SK-N-SH treated with all-trans-retinoic acid at 6 μM for 48 hours (cell line): ENCODE measurements around the gene MUC5B.

Experiments
- ATAC-seq: fragments of 200-7000 bp; cut with Tn5 transposase; 3 replicates; pipeline ENCODE4 v1.9.1; 2020; ENCODE audit warnings: mild to moderate bottlenecking, moderate library complexity
- ARNTL ChIP-seq: fragments of 450-650 bp; formaldehyde crosslinking; IDR thresholded peaks from 2 replicates; pipeline ENCODE4 v1.5.0; 2020; ENCODE audit warnings: low read depth, mild to moderate bottlenecking, moderate library complexity, borderline replicate concordance
- BACH2 ChIP-seq: fragments of 250-450 bp; sonication (Bioruptor Pico); IDR thresholded peaks from 2 replicates; pipeline ENCODE4 v1.9.0; 2021; ENCODE audit warnings: mild to moderate bottlenecking, borderline replicate concordance
- CREB5 ChIP-seq: fragments of 250-450 bp; sonication (Bioruptor Pico); IDR thresholded peaks from 2 replicates; pipeline ENCODE4 v1.5.1; 2020; ENCODE audit warnings: low read depth, mild to moderate bottlenecking, moderate library complexity
- CSDC2 ChIP-seq: fragments of 250-450 bp; sonication (Bioruptor Pico); IDR thresholded peaks from 2 replicates; pipeline ENCODE4 v1.5.0; 2020; ENCODE audit warnings: mild to moderate bottlenecking, moderate library complexity
- CSRNP3 ChIP-seq: fragments of 250-450 bp; sonication (Bioruptor Pico); IDR thresholded peaks from 2 replicates; pipeline ENCODE4 v1.5.1; 2021; ENCODE audit warnings: mild to moderate bottlenecking, moderate library complexity
- ESRRG ChIP-seq: fragments of 250-450 bp; sonication (Bioruptor Pico); IDR thresholded peaks from 2 replicates; pipeline ENCODE4 v1.6.1; 2021; ENCODE audit warnings: mild to moderate bottlenecking
- GLIS3 ChIP-seq: fragments of 250-450 bp; sonication (Bioruptor Pico); IDR thresholded peaks from 2 replicates; pipeline ENCODE4 v1.5.0; 2020; ENCODE audit warnings: mild to moderate bottlenecking, moderate library complexity
- ISL1 ChIP-seq: fragments of 250-450 bp; sonication (Bioruptor Pico); IDR thresholded peaks from 2 replicates; pipeline ENCODE4 v2.1.2; 2022; ENCODE audit warnings: mild to moderate bottlenecking, moderate library complexity
- OSR1 ChIP-seq: fragments of 250-450 bp; sonication (Bioruptor Pico); IDR thresholded peaks from 2 replicates; pipeline ENCODE4 v1.8.0; 2022; ENCODE audit warnings: moderate library complexity, mild to moderate bottlenecking, inconsistent platforms
- PATZ1 ChIP-seq: fragments of 250-450 bp; sonication (Bioruptor Pico); IDR thresholded peaks from 2 replicates; pipeline ENCODE4 v1.8.0; 2020; ENCODE audit warnings: mild to moderate bottlenecking, moderate library complexity, borderline replicate concordance
- PPARA ChIP-seq: fragments of 250-450 bp; sonication (Bioruptor Pico); IDR thresholded peaks from 2 replicates; pipeline ENCODE4 v1.5.0; 2020; ENCODE audit warnings: mild to moderate bottlenecking, borderline replicate concordance
- RARB ChIP-seq: fragments of 250-450 bp; sonication (Bioruptor Pico); IDR thresholded peaks from 2 replicates; pipeline ENCODE4 v1.8.0; 2021; ENCODE audit warnings: mild to moderate bottlenecking, moderate library complexity
- SNAI2 ChIP-seq: fragments of 250-450 bp; sonication (Bioruptor Pico); IDR thresholded peaks from 2 replicates; pipeline ENCODE4 v1.5.0; 2020; ENCODE audit warnings: mild to moderate bottlenecking, moderate library complexity
- TCF4 ChIP-seq: fragments of 250-450 bp; sonication (Bioruptor Pico); IDR thresholded peaks from 2 replicates; pipeline ENCODE4 v1.8.0; 2021; ENCODE audit warnings: mild to moderate bottlenecking, moderate library complexity, borderline replicate concordance
- TOX ChIP-seq: fragments of 250-450 bp; sonication (Bioruptor Pico); IDR thresholded peaks from 2 replicates; pipeline ENCODE4 v1.8.0; 2021; ENCODE audit warnings: mild to moderate bottlenecking, moderate library complexity, borderline replicate concordance
- TSHZ2 ChIP-seq: fragments of 250-450 bp; sonication (Bioruptor Pico); IDR thresholded peaks from 2 replicates; pipeline ENCODE4 v1.5.0; 2020; ENCODE audit warnings: mild to moderate bottlenecking, moderate library complexity
- ZFP3 ChIP-seq: fragments of 250-450 bp; sonication (Bioruptor Pico); IDR thresholded peaks from 2 replicates; pipeline ENCODE4 v1.5.0; 2020; ENCODE audit warnings: mild to moderate bottlenecking, moderate library complexity
- ZNF565 ChIP-seq: fragments of 450-650 bp; formaldehyde crosslinking; conservative IDR thresholded peaks from 2 replicates; pipeline ENCODE4 v1.5.0; 2020; ENCODE audit warnings: low read depth, mild to moderate bottlenecking, moderate library complexity
- ZNF70 ChIP-seq: fragments of 450-650 bp; formaldehyde crosslinking; IDR thresholded peaks from 2 replicates; pipeline ENCODE4 v1.5.0; 2020; ENCODE audit warnings: mild to moderate bottlenecking, moderate library complexity
- ZNF8 ChIP-seq: fragments of 450-650 bp; formaldehyde crosslinking; IDR thresholded peaks from 2 replicates; pipeline ENCODE4 v1.5.0; 2020; ENCODE audit warnings: mild to moderate bottlenecking, moderate library complexity

The MUC5B gene

GRCh38 chr11:1197431-1197885 lies 25.4 kb upstream of the MUC5B start:
- TF ChIP-seq TSHZ2 (CRISPR knock-in tag) (no peak), BACH2 (CRISPR knock-in tag) (no peak), ZNF565 (CRISPR knock-in tag) (no peak), TOX (CRISPR knock-in tag) (no peak), ZNF8 (no peak), CSRNP3 (CRISPR knock-in tag) (no peak), PPARA (CRISPR knock-in tag) (no peak), OSR1 (CRISPR knock-in tag) (no peak), CSDC2 (CRISPR knock-in tag) (no peak), ZFP3 (CRISPR knock-in tag) (no peak), TCF4 (no peak), CREB5 (CRISPR knock-in tag) (no peak), PATZ1 (no peak), SNAI2 (CRISPR knock-in tag) (no peak), ESRRG (CRISPR knock-in tag) (no peak)
- ATAC-seq: no peak

- ATAC-seq: no peak
Observed at GRCh38 chr11:1197886-1198560, 24.8 kb upstream of the MUC5B start.

More at GRCh38 chr11:1197886-1198560, 24.8 kb upstream of the MUC5B start:
- TF ChIP-seq ISL1 (CRISPR knock-in tag) (no peak), ZNF565 (CRISPR knock-in tag) (no peak), PATZ1 (no peak), CSDC2 (CRISPR knock-in tag) (no peak), RARB (no peak), ZNF70 (CRISPR knock-in tag) (no peak), GLIS3 (CRISPR knock-in tag) (no peak), OSR1 (CRISPR knock-in tag) (no peak), ARNTL (CRISPR knock-in tag) (no peak), TSHZ2 (CRISPR knock-in tag) (no peak)
- TF ChIP-seq, all 23 proteins: peak for 0
